ENCODE data around the gene UGT1A6.

UGT1A6 gene

GRCh38 chr2:233674995-233675394 lies 17.7 kb upstream of the UGT1A6 start:
- Mint-ChIP-seq H3K4me3 (no peak overlapping the region), H3K27ac (no peak overlapping the region), H3K9me3 (no peaks in the 10 kb centered on the region), H3K27me3 (peaks cover 26% of the 10 kb centered on the region), H3K4me1 (no peaks in the 10 kb centered on the region), H3K36me3 (no peaks in the 10 kb centered on the region)

GRCh38 chr2:233676046-233676445 lies 16.6 kb upstream of the UGT1A6 start:
- Mint-ChIP-seq H3K27me3 (peaks cover 21% of the 10 kb centered on the region), H3K36me3 (no peaks in the 10 kb centered on the region), H3K27ac (no peak overlapping the region), H3K4me3 (no peak overlapping the region), H3K4me1 (no peaks in the 10 kb centered on the region), H3K9me3 (no peaks in the 10 kb centered on the region)

GRCh38 chr2:233679196-233679595 lies 13.5 kb upstream of the UGT1A6 start:
- no peak overlapping the region for H3K4me3 Mint-ChIP-seq
- no peaks in the 10 kb centered on the region for H3K9me3 Mint-ChIP-seq
- no peaks in the 10 kb centered on the region for H3K4me1 Mint-ChIP-seq
- no peak overlapping the region for H3K27ac Mint-ChIP-seq
- H3K36me3 Mint-ChIP-seq: no peaks in the 10 kb centered on the region
- H3K27me3 Mint-ChIP-seq: peaks cover 14% of the 10 kb centered on the region

DNA sequence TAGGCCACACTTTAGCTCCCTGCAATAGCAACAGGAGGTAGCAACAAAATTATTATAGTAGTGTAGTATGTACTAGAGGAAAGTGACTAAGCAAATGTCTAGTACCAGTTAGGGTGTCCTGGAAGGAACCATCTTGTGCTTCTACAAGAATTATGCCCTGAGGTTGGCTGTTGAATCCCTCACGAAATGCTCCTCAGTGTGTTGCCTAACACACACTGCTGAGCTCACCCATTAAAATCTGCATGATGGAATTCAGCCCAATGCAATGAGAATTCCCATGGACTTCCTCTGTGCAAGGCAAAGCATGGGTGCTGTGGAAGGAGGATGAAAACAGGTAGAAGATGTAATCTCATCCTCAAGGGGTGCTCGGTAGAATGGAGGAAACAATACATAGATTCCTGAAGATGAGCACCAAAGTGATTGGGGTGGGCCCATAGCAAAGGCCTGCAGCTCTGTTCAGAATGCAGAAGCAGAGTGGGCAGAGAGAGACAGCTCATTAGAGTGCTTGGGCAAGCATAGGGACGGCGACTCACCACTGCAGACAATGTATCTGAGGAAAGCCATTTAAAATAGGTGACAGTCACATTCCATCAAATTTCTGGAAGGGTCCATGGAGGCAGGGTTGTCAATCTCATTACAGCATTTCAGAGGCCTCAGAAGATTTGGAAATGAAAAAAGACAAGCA lies 12.2 kb upstream of the UGT1A6 start:
- H3K36me3 Mint-ChIP-seq: no peaks in the 10 kb centered on the region
- H3K27me3 Mint-ChIP-seq: peaks cover 13% of the 10 kb centered on the region
- no peak overlapping the region for H3K4me3 Mint-ChIP-seq
- H3K4me1 Mint-ChIP-seq: no peaks in the 10 kb centered on the region
- H3K27ac Mint-ChIP-seq: no peak overlapping the region
- no peaks in the 10 kb centered on the region for H3K9me3 Mint-ChIP-seq

- no peak within 1 kb of the TSS for H3K4me3 Mint-ChIP-seq
- peaks cover 10% of the 10 kb centered on the region for H3K27me3 Mint-ChIP-seq
- H3K9me3 Mint-ChIP-seq: no peaks in the 10 kb centered on the region
- no peak within 1 kb of the TSS for H3K27ac Mint-ChIP-seq
- no peaks in the 10 kb centered on the region for H3K36me3 Mint-ChIP-seq
- H3K4me1 Mint-ChIP-seq: no peaks in the 10 kb centered on the region
Observed at GRCh38 chr2:233681521-233682099, 11.1 kb upstream of the UGT1A6 start, which contains the start of gene UGT1A7. Gene UGT1A7 (plus strand): TSS chr2:233681901. CDS start chr2:233681938, 37 bp downstream.

- H3K9me3 Mint-ChIP-seq: no peaks in the 10 kb centered on the region
- H3K4me3 Mint-ChIP-seq: no peak overlapping the region
- no peaks in the 10 kb centered on the region for H3K4me1 Mint-ChIP-seq
- H3K27ac Mint-ChIP-seq: no peak overlapping the region
- no peaks in the 10 kb centered on the region for H3K36me3 Mint-ChIP-seq
- H3K27me3 Mint-ChIP-seq: peaks cover 6% of the 10 kb centered on the region
Observed at GRCh38 chr2:233684640-233685039, 8.1 kb upstream of the UGT1A6 start.

- H3K27me3 Mint-ChIP-seq: peaks cover 2% of the 10 kb centered on the region
- H3K27ac Mint-ChIP-seq: no peak overlapping the region
- H3K36me3 Mint-ChIP-seq: no peaks in the 10 kb centered on the region
Observed at GRCh38 chr2:233686928-233687327, 5.8 kb upstream of the UGT1A6 start.

DNA sequence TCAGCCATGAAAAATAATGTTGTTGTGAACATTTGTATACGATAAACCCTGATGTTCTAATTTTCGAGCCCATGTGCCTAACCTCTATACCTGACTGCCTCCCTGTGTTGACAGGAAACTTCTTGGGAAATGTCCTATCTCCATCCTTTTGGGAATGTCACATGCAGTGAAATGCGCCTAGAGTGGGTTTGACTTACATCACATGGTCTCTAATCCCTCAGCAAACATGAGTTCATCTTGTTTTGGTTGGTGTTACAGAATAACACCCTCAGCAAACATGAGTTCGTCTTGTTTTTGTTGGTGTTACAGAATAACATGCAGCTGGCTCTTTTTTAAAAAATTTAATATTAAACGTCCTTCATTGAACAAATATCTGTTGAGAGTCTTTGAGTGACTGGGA lies 4.3 kb upstream of the UGT1A6 start:
- no peak overlapping the region for H3K27ac Mint-ChIP-seq

More at GRCh38 chr2:233686928-233687327, 5.8 kb upstream of the UGT1A6 start:
- H3K4me3 Mint-ChIP-seq: no peak overlapping the region
- H3K4me1 Mint-ChIP-seq: no peaks in the 10 kb centered on the region
- H3K9me3 Mint-ChIP-seq: no peaks in the 10 kb centered on the region

DNA sequence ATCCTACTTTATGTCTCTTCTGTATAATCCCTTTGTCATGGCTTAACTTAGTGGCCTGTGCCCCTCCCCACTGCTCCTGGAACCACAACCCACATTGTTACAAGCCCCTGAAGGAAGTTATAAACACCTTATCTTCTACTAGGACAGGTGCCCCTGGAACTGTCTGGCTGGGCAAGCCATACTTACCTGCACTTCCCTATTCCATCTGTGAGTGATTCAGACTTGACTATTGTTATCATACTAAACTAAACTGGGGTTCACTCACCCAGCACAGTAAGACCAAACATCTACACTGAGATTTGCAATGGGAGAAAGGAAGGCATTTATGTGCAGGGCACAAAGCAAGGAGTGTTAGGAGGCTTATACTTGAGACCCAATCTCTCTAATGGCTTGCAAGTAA lies 3.7 kb upstream of the UGT1A6 start:
- no peak overlapping the region for H3K27ac Mint-ChIP-seq

More for the DNA sequence above, 4.3 kb upstream of the UGT1A6 start:
- no peaks in the 10 kb centered on the region for H3K36me3 Mint-ChIP-seq
- H3K9me3 Mint-ChIP-seq: no peaks in the 10 kb centered on the region
- H3K4me3 Mint-ChIP-seq: no peak overlapping the region
- H3K4me1 Mint-ChIP-seq: no peaks in the 10 kb centered on the region
- peaks cover 2% of the 10 kb centered on the region for H3K27me3 Mint-ChIP-seq

DNA sequence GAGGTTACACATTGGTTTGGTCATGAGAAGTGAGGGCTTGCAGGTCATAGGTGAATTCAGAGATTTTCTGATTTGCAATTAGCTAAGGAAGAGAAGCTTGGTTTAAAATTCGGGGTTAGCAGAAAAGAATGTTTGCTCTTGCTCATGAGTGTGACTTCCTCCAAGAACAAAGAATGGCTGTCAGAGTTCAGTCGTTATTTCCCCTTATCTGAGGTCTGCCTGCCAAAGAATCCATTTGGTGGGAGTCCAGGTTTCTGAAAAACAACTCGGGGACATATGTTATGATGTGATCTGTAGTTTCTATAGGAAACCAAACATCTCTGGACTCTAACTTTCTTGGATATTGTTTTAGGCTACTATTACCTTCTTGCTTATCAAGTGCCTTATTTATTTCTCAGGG lies 3.2 kb upstream of the UGT1A6 start:
- Mint-ChIP-seq H3K36me3 (no peaks in the 10 kb centered on the region), H3K27me3 (peaks cover 6% of the 10 kb centered on the region), H3K4me1 (no peaks in the 10 kb centered on the region), H3K27ac (no peak overlapping the region), H3K9me3 (no peaks in the 10 kb centered on the region), H3K4me3 (no peak overlapping the region)

More for the DNA sequence above, 3.7 kb upstream of the UGT1A6 start:
- Mint-ChIP-seq H3K4me1 (no peaks in the 10 kb centered on the region), H3K27me3 (peaks cover 6% of the 10 kb centered on the region), H3K4me3 (no peak overlapping the region), H3K9me3 (no peaks in the 10 kb centered on the region), H3K36me3 (no peaks in the 10 kb centered on the region)

- H3K36me3 Mint-ChIP-seq: no peaks in the 10 kb centered on the region
- no peak overlapping the region for H3K27ac Mint-ChIP-seq
- no peak overlapping the region for H3K4me3 Mint-ChIP-seq
- no peaks in the 10 kb centered on the region for H3K4me1 Mint-ChIP-seq
- no peaks in the 10 kb centered on the region for H3K9me3 Mint-ChIP-seq
- peaks cover 6% of the 10 kb centered on the region for H3K27me3 Mint-ChIP-seq
Observed at GRCh38 chr2:233690444-233690843, 2.2 kb upstream of the UGT1A6 start.

DNA sequence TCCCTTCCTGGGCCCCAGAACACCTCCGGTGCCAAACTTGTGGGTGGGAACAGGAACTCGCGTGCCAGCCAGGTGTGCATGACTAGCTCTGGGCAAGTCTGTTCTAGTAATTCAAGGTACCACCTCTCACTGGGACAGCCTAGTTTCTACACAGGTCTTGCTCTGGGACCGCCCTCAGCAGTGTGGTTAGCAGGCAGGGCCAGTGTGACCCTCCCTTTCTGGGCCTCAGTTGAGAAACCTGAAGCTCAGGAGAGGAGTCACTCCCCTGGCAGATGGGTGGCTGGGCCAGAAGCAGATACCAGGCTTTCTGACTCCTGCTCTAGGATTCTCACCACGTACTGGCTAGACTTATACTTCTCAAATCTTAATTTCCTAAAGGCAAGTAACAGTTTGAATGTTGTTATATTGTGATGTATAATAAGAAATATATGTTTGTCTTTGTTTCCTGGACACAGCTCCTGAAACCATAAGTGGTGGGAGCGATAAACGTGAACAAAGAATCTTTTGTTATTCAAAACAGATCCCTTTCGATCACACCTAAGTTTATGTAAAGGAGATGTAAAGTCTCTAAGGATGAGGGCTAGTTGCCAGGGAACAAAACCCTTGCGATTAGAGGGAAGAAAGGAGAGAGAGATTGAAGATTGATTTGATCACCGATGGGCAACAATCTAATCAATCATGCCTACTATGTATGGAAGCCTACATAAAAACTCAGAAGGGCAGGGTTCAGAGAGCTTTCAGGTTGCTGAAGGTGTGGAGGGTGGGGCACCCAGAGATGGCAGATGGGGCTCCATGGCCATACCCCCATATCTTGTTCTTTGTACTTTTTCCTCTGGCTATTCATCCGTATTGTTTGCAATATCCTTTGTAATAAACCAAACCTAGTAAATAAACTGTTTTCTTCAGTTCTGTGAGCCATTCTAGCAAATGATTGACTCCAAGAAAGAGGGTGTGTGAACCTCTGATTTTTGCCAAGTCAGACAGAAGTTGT lies 952 bp upstream of the UGT1A6 start:
- Mint-ChIP-seq H3K36me3 (no peaks in the 10 kb centered on the region), H3K4me3 (no peak overlapping the region), H3K4me1 (no peaks in the 10 kb centered on the region), H3K27me3 (peaks cover 4% of the 10 kb centered on the region), H3K9me3 (no peaks in the 10 kb centered on the region), H3K27ac (no peak overlapping the region)

GRCh38 chr2:233693963-233694362 lies 1.3 kb downstream of the UGT1A6 start:
- Mint-ChIP-seq H3K36me3 (no peaks in the 10 kb centered on the region), H3K27me3 (peaks cover 5% of the 10 kb centered on the region), H3K9me3 (no peaks in the 10 kb centered on the region), H3K27ac (no peak overlapping the region), H3K4me1 (no peaks in the 10 kb centered on the region), H3K4me3 (no peak overlapping the region)

DNA sequence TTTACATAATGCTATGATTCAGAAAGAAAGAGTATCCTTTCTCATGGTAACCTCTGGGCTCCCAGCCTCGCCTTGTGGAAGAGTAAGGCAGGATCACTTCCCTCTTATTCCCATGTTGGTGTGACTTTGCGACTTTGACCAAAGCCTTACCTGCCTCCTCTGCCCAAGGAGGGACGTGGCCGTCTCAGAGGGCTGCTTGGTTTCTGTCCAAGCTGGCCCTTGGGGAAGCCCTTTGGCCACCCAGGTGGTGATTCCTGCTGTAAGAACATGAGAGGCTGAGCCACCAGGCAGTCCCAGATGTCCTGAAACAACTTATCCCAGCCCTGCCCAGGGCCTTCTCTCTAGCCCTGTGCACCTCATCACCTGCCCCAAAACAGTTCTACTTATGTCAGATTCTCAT lies 6.0 kb downstream of the UGT1A6 start:
- Mint-ChIP-seq H3K27ac (no peak overlapping the region), H3K9me3 (no peaks in the 10 kb centered on the region), H3K4me3 (no peak overlapping the region), H3K4me1 (no peaks in the 10 kb centered on the region), H3K36me3 (no peaks in the 10 kb centered on the region), H3K27me3 (peaks cover 4% of the 10 kb centered on the region)

- Mint-ChIP-seq H3K4me1 (no peaks in the 10 kb centered on the region), H3K36me3 (no peaks in the 10 kb centered on the region), H3K27ac (no peak overlapping the region), H3K4me3 (no peak overlapping the region), H3K9me3 (no peaks in the 10 kb centered on the region), H3K27me3 (peaks cover 4% of the 10 kb centered on the region)
Observed at GRCh38 chr2:233699424-233700027, 6.8 kb downstream of the UGT1A6 start.

Measured in activated naive CD4-positive, alpha-beta T cell treated with anti-CD3 and anti-CD28 coated beads, Interleukin-2, amount 50 U/mL, for 24 hours (primary cell).